Measurements from ENCODE around the gene ROBO3. TPM values are rescaled to one million over a fixed set of nuclear protein-coding genes. Genes with fewer than 3 reads are reported as not detected.

Gene ROBO3
- total and polyA plus RNA-seq, 2 experiments from 2014 or later, result 2.6 to 10.3 TPM

DNA sequence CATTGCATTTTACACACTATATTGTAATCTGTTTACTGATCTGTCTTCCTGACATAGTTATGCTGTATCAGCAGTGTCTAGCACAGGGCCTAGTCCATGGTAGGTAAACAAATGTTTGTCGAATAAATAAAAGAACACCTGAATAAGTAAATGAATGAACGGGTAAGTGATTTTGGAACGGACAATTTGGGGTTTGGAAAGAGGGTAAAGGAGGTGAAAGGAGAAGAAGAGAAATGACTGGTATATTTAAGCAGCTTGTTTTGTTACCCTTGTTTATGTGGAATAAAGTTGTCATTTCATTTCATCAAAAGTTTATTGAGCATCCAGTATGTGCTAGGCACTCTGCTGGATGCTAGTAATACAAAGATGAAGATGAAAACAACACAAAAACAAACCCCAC is 53.7 kb downstream of the ROBO3 start, which contains the start of gene HEPN1:
HEPN1 (plus strand) TSS at position 301 of the 400 bp plus-strand sequence.
- Histone ChIP-seq H3K36me3 (no peaks in the 10 kb centered on the region), H3K27ac (no peak within 1 kb of the TSS), H3K9me3 (ENCODE audit: low read depth) (no peaks in the 10 kb centered on the region), H3K4me3 (no peak within 1 kb of the TSS), H3K4me1 (ENCODE audit: low read depth) (no peaks in the 10 kb centered on the region), H3K27me3 (peaks cover 10% of the 10 kb centered on the region)
- TF ChIP-seq CTCF (IDR thresholded peaks at IDR 0.05; ENCODE audit: low read depth, low read length), result no peak
- DNase-seq (ENCODE audit: low read depth in 1 of 2, low spot score in 1 of 2), result no peak

- H3K27ac ChIP-seq, result no peak overlapping the region
- DNase-seq (ENCODE audit: low read depth in 1 of 2, low spot score in 1 of 2), result no peak
- no peaks in the 10 kb centered on the region for H3K36me3 ChIP-seq
- H3K9me3 ChIP-seq (ENCODE audit: low read depth), result no peaks in the 10 kb centered on the region
- H3K27me3 ChIP-seq, result peaks cover 10% of the 10 kb centered on the region
- no peak overlapping the region for H3K4me3 ChIP-seq
- H3K4me1 ChIP-seq (ENCODE audit: low read depth), result no peaks in the 10 kb centered on the region
- no peak for TF ChIP-seq CTCF (IDR thresholded peaks at IDR 0.05; ENCODE audit: low read depth, low read length)
These were observed 54.7 kb downstream of the ROBO3 start for GRCh38 chr11:124919898-124920297.

DNA sequence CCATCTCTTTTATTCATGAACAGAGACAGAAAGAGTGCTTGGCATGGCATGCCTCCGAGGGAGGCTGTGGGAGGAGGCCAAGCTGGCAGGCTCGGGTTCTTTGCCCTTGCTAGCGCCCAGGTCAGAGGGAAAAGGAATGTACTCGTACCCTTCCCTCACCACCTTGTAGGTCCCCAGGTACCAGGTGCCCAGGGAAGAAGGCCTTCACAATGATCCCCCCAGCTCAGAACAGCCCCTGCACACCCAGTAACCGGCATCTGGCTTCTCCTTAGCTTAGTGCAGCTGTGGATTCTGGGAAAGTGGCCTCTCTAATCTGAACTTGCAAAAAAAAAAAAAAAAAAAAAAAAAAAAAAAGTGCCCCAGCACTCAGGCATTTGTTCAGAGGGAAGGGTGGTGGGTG is 55.1 kb downstream of the ROBO3 start:
- Histone ChIP-seq H3K27me3 (peaks cover 10% of the 10 kb centered on the region), H3K36me3 (no peaks in the 10 kb centered on the region), H3K9me3 (ENCODE audit: low read depth) (no peaks in the 10 kb centered on the region), H3K27ac (no peak overlapping the region), H3K4me3 (no peak overlapping the region), H3K4me1 (ENCODE audit: low read depth) (no peaks in the 10 kb centered on the region)
- no peak for TF ChIP-seq CTCF (IDR thresholded peaks at IDR 0.05; ENCODE audit: low read depth, low read length)
- no peak for DNase-seq (ENCODE audit: low read depth in 1 of 2, low spot score in 1 of 2)

DNA sequence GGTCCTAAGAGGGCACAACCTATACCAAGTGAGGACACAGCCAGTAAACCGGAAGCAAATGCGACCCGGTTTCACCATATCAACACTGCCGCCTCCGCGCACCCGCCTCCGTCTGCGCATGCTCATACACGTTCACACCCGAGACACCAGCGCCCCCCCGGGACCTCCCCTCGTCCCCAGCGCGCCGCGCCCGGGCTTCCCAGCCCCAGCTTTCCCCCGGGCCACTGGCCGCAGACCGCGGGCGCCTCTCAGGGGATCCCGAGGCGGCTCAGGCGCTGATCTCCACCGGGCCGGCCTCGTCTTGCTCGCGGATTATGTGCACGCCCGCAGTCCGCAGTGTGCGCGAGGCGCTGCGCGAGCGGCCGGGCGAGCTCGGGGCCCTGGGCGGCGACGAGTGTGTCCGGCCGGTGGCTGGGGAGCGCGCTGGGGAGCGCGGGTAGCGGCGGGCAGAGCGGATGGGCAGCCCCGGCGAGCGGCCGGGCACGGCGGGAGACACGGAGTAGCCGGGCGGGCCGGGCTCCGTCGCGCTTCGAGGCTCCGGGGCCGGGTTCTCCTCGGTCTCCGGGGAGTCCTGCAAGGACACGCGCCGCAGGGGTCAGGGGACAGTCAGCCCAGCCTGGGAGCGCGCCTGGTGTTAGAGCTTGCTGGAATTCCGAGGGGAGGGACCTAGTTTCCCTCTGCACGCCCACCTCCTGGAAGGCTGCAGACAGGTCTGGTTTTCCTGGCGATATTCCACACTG is 55.8 kb downstream of the ROBO3 start:
- no peak for TF ChIP-seq CTCF (IDR thresholded peaks at IDR 0.05; ENCODE audit: low read depth, low read length)
- Histone ChIP-seq H3K27ac (peak overlapping the region; percentile 50), H3K4me3 (peak overlapping the region; percentile 35), H3K4me1 (ENCODE audit: low read depth) (no peaks in the 10 kb centered on the region), H3K36me3 (no peaks in the 10 kb centered on the region), H3K9me3 (ENCODE audit: low read depth) (no peaks in the 10 kb centered on the region), H3K27me3 (peaks cover 10% of the 10 kb centered on the region)
- peak; percentile 76 to 86 for DNase-seq (ENCODE audit: low read depth in 1 of 2, low spot score in 1 of 2)

DNA sequence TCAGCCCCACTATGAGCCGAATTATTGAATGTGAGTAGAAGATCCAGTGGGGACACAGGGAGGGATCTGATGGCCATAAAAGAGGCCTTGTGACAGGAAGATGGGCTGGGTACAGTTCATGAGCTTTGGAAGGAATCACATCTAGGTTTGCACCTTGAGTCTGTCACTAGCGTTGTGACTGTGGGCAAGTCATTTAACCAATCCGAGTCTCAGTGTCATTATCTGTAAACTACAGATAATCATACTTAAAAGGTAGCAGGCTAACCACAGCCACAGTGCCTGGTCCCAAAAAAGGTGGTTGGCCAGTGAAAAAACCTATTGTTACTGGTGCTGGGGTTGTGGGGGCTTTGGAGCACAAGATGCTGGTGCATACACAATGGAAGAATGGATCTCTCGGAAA is 57.6 kb downstream of the ROBO3 start:
- H3K4me1 ChIP-seq (ENCODE audit: low read depth), result no peaks in the 10 kb centered on the region
- H3K4me3 ChIP-seq, result no peak overlapping the region
- TF ChIP-seq CTCF (IDR thresholded peaks at IDR 0.05; ENCODE audit: low read depth, low read length), result no peak
- no peak overlapping the region for H3K27ac ChIP-seq
- H3K36me3 ChIP-seq, result no peaks in the 10 kb centered on the region
- H3K27me3 ChIP-seq, result peaks cover 10% of the 10 kb centered on the region
- no peak for DNase-seq (ENCODE audit: low read depth in 1 of 2, low spot score in 1 of 2)
- H3K9me3 ChIP-seq (ENCODE audit: low read depth), result no peaks in the 10 kb centered on the region
